ENCODE results near the gene TNFRSF13B.

- TF ChIP-seq, protein P1, sequence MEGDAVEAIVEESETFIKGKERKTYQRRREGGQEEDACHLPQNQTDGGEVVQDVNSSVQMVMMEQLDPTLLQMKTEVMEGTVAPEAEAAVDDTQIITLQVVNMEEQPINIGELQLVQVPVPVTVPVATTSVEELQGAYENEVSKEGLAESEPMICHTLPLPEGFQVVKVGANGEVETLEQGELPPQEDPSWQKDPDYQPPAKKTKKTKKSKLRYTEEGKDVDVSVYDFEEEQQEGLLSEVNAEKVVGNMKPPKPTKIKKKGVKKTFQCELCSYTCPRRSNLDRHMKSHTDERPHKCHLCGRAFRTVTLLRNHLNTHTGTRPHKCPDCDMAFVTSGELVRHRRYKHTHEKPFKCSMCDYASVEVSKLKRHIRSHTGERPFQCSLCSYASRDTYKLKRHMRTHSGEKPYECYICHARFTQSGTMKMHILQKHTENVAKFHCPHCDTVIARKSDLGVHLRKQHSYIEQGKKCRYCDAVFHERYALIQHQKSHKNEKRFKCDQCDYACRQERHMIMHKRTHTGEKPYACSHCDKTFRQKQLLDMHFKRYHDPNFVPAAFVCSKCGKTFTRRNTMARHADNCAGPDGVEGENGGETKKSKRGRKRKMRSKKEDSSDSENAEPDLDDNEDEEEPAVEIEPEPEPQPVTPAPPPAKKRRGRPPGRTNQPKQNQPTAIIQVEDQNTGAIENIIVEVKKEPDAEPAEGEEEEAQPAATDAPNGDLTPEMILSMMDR (IDR thresholded peaks at IDR 0.05): no peak
- TF ChIP-seq EP300 (IDR thresholded peaks at IDR 0.05) (no peak), POLR2A (IDR thresholded peaks at IDR 0.05) (no peak)
Measured at GRCh38 chr17:16976725-16977550, 5.0 kb upstream of the TNFRSF13B start.

Data from stomach (tissue), 4 donors.